Measurements from ENCODE around the gene MR1.
"Not testable (repeated sequence)": the region's sequence is repeated elsewhere in the genome, so short reads cannot be mapped to it uniquely, and the experiment has no call there.

MR1 gene

GRCh38 chr1:181032535-181032934 lies 1.2 kb upstream of the MR1 start:
- DNase-seq: no peak

- DNase-seq: peak; percentile 15 to 41
Measured at GRCh38 chr1:181033128-181033798, 520 bp upstream of the MR1 start.

- DNase-seq: not testable (repeated sequence)
Measured at GRCh38 chr1:181035210-181035609, 1.4 kb downstream of the MR1 start.

- no peak for DNase-seq
Measured at GRCh38 chr1:181036107-181036836, 2.5 kb downstream of the MR1 start.

GRCh38 chr1:181037386-181037785 lies 3.6 kb downstream of the MR1 start:
- DNase-seq: no peak

DNA sequence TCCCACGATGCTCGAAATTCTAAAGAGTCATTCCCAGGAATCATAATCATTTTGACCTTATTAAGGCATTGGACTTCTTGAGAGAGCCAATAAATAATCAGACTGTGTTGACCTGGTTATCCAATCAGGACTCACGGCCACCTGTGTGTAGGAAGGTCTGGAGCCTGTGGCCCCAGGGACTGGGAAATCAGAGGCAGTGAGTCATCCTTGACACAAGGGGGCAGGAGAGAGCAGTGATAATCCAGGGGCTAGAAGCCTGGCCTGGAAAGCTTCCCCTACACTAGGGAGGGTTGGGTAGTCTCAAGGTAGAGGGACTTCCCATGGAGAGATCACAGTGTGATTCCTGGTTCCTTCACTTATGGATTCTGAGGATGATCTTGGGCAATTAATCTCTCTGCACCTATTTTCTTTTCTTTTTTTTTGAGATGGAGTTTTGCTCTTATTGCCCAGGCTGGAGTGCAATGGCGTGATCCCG lies 4.7 kb downstream of the MR1 start:
- peak in 1 of 2 donors; percentile 51 for DNase-seq

- DNase-seq: no peak
Measured at GRCh38 chr1:181040284-181040865, 6.6 kb downstream of the MR1 start.

DNA sequence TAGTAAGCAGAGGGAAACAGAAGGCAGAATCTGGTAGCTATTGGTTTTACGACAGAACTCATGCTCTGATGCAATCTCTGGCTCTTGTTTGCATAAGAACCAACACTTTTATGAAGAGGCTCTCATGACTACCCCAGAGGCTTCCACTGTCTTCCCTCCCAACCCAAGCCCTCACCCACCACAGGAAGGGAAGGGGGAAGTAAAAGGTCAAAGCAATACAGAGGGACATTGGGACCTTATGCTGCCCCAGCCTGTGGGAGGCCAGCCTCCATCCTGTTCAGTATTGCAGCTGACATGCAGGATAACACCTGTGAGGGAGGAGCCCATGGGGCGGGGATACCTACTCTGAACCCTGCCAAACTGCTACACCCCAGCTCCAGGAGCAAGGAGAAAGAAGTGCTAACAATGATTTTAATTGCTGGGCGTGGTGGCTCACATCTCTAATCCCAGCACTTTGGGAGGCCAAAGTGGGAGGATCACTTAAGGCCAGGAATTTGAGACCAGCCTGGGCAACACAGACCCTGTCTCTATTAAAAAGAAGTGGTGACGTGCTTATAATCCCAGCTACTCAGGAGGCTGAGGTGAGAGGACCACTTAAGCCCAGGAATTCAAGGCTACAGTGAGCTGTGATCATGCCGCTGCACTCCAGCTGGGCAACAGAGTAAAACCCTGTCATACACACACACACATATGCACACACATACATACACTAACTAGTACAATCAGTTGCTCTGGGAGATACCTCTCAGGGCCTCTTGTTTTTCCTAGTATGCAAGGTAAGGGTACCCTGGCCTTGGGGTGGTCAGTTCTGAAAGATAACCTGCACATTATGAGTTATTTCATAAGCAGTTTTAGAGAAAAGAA lies 9.5 kb downstream of the MR1 start:
- DNase-seq: no peak

DNA sequence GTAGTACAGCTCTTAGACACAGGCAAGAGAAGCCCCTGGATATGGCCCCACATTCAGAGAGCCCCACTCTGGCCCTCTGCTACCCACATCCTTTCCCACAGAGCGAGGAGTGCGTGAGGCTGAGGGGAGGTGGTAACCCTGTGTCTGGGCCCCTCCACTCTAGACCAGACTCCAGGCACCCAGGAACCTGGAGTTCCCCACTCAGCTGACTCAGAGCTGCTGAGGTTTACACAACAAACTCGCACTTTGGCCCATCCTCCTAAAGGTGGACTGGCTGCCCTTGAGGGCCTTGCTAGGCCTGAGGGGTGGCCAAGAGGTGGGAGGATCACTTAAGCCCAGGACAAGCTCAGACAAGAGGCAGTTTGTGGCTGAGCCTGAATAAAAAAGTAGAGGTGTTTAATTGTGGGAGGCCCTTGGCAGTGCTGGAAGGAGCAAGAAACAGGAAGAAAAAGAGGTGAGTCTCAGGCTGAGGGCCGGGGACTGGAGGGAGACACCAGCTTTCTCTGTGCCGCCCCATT lies 10.7 kb downstream of the MR1 start:
- DNase-seq: peak in 1 of 2 donors; percentile 20

DNA sequence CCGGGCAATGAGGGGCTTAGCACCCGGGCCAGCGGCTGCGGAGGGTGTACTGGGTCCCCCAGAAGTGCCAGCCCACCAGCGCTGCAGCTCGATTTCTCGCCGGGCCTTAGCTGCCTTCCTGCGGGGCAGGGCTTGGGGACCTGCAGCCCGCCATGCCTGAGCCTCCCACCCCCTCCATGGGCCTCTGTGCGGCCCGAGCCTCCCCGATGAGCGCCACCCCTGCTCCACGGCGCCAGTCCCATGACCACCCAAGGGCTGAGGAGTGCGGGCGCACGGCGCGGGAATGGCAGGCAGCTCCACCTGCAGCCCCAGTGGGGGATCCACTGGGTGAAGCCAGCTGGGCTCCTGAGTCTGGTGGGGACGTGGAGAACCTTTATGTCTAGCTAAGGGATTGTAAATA lies 12.2 kb downstream of the MR1 start:
- not testable (repeated sequence) for DNase-seq

DNA sequence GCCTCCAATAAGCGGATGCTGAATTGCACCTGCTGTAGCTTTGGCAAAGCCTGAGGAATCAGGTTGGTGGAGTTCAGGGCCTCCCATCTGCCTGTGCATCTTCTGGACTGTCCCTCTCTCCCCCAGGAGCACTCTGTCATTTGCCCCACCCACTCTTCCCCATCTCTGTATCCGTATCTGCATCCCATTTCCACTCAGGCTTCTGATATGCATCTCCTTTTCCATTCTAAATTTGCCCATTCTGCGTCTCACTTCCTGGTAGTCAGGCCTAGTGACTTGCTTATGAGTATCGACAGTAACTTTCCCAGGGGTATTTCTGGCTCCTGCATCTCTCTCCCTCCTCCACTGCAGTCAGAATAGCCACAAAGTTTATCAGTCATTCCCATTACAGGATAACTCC lies 15.6 kb downstream of the MR1 start:
- no peak for DNase-seq

- no peak for DNase-seq
Measured at GRCh38 chr1:181050922-181051321, 17.1 kb downstream of the MR1 start.

DNA sequence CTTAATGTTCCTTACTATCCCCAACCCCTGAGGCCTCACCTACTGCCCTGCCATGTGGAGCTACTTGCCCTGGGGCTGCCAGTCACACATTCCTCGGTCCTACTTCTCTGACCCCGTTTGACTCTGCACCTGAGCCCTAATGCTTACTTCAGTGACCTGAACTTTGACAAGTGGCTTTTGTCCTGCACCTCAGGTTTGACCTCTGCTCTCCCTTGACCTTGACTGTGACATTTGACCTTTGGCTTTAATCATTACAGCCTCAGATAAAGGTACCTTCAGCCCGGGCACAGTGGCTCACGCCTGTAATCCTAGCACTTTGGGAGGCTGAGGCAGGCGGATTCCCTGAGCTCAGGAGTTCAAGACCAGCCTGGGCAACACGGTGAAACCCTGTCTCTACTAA lies 22.8 kb downstream of the MR1 start:
- DNase-seq: no peak

DNA sequence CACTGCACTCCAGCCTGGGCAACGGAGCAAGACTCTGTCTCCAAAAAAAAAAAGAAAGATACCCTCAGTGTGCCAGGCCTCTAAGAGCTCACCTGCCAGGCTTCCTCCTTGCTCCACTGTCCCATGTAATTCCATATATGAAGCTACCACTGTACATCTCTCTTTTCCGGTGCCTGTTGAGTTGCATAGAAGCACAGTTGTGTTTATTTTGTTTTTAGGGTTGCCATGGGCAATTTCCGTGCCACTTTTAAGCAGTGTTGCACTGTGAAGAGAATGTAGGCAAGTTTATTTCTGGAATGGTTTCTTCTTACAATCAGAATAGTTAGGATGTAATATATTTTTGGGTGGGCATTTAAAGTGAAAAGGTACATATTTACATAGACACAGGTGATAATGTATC lies 23.3 kb downstream of the MR1 start:
- no peak for DNase-seq

DNA sequence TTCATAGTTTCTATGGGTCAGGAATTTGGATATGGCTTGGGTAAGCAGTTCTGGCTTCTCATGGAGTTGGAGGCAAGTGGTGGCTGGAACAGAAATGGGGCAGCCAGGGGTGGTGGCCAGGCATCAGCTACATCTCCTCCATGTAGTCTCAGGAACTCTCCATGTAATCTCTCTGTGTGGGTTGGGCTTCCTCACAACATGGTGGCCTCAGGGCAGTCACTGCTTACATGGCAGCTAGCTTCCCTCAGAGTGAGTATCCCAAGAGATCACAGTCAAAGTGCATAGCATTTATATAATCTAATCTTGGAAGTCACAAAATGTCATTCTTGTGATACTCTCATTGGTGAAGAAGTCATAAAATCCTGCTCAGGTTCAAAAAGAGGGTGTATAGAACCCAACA lies 25.7 kb downstream of the MR1 start:
- DNase-seq: no peak

DNA sequence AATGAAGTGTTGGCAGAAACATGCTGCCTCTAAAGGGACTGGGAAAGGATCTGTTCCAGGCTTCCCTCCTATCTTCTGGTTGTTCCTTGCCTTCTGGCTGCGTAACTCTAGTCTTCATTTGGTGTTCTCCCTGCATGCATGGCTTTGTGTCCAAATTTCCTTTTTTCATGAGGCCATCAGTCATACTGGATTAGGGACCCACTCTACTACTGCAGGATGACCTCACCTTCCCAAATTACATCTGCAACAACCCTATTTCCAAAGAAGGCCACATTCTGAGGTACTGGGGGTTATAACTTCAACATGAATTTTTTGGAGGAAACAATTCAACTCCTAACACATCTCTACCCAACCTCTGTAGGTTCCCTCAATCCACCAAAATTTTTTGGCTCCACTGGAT lies 26.3 kb downstream of the MR1 start:
- DNase-seq: no peak

- DNase-seq: not testable (repeated sequence)
Measured at GRCh38 chr1:181060947-181061346, 27.2 kb downstream of the MR1 start.

DNA sequence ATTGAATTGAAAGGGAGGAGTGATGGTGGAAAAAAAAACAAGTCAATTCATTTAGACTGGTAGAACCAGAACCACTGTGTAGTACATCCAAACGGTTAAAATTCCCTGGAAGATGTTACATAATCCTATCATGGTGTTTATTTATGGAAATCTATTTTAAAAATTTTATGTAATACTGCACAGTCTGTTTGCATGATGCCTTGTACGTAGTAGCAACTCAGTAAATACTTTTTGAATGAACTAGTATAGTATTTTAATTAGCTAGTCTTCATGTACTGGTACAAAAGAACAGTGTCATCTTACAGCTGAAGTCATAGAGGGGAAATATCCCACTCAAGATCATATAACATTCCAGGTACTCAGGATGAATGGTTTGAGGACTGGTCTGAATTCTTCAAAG lies 27.7 kb downstream of the MR1 start:
- DNase-seq: no peak

GRCh38 chr1:181061891-181062835 lies 28.4 kb downstream of the MR1 start:
- peak; percentile 66 to 74 for DNase-seq

DNA sequence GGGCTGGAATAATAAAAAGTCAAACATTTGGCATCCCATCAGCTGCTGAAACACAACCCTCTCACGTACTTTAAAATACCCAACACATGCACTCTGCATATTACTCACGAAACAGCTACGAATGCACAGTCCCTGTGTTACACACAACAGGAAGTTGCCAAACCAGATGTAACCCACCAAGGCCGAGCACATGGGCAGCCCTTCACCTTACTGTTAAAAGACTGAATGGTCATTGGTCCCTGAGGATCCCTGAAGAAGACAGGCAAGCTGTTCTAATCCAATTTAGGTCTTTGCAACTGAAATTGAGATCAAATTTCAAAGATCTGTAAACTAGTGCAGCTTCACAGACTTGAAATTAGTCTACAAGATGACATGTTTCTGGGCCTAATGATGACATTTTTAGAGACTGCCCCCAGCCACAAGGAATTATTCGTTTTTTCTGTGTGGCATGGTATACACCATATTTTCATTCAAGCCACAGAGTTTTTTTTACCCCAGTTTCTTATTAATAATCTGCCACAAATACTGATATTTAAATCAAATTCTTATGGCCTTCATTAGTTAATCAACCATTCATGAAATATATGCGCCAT lies 29.1 kb downstream of the MR1 start:
- peak in 1 of 2 donors; percentile 62 for DNase-seq

DNA sequence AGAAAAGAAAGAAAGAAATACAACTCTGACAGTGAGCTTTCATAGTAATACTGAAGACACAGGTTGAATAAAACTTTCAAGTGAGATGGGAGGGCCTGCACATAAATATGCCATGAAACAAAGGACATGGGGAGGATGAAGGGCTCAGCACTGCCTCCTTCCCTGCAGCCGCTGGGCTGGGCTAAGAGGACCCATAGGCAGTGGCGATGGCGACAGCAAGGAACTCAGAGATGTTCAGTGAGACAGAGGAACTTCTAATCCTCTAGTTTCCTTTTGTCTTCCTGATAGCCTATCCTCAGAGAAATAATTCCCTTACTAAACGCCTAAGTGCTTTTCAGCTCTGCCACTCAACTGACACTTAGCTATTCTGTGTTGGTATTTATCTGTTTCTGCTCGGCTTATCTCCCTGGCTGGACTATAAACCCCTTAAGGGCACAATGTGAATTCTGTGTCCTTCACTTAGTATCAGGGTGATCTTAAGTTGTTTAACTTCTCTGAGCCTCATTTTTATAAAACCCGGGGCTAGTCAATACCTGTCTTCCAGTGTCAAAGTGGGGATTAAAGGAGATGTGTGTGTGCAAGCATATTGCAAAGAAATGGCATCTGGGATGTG lies 30.3 kb downstream of the MR1 start:
- no peak for DNase-seq
